PFSK-1 (cell line): Measurements from ENCODE around the gene CTAGE1.

Experiments used
- FOXP2 ChIP-seq: optimal IDR thresholded peaks from 2 replicates; pipeline ENCODE3; 2011; ENCODE audit warnings: borderline replicate concordance, control low read depth, inconsistent platforms; ENCODE audit not compliant: insufficient read depth; ENCODE audit errors: extremely low read length, extremely low read depth
- POLR2AphosphoS5 ChIP-seq: IDR thresholded peaks from 2 replicates; pipeline ENCODE4 v1.6.1; 2012; ENCODE audit warnings: low read depth, mild to moderate bottlenecking, control low read depth, low read length, moderate library complexity
- REST ChIP-seq, 2 experiments: IDR thresholded peaks; 2 replicates each; pipeline versions ENCODE4 v1.6.1 to v1.8.0; 2011 to 2012; ENCODE audit warnings: low read depth in 2 of 2, low read length in 2 of 2, control low read depth in 1 of 2, inconsistent platforms in 1 of 2, mild to moderate bottlenecking in 1 of 2, moderate library complexity in 1 of 2; ENCODE audit not compliant: insufficient read depth in 1 of 2
- SIN3A ChIP-seq: IDR thresholded peaks from 2 replicates; pipeline ENCODE4 v1.6.1; 2012; ENCODE audit warnings: mild to moderate bottlenecking, low read length, moderate library complexity, borderline replicate concordance; ENCODE audit not compliant: insufficient read depth
- TAF1 ChIP-seq: IDR thresholded peaks from 2 replicates; pipeline ENCODE4 v1.6.1; 2012; ENCODE audit warnings: low read length, control low read depth, borderline replicate concordance; ENCODE audit not compliant: insufficient read depth

CTAGE1 gene

GRCh38 chr18:22453315-22453714 lies 35.6 kb upstream of the CTAGE1 start:
- TF ChIP-seq REST (IDR thresholded peaks at IDR 0.05; ENCODE audit: insufficient read depth in 1 of 2, low read depth in 2 of 2, low read length in 2 of 2) (no peak), TAF1 (no peak), POLR2AphosphoS5 (no peak), FOXP2 (no peak), SIN3A (no peak)

GRCh38 chr18:22452226-22452668 lies 34.5 kb upstream of the CTAGE1 start:
- TF ChIP-seq TAF1 (no peak), FOXP2 (no peak), POLR2AphosphoS5 (no peak), SIN3A (no peak)

GRCh38 chr18:22451796-22452195 lies 34.1 kb upstream of the CTAGE1 start:
- TF ChIP-seq REST (IDR thresholded peaks at IDR 0.05; ENCODE audit: insufficient read depth in 1 of 2, low read depth in 2 of 2, low read length in 2 of 2) (no peak), TAF1 (no peak), POLR2AphosphoS5 (no peak), FOXP2 (no peak), SIN3A (no peak)

- TF ChIP-seq TAF1: no peak
- TF ChIP-seq SIN3A: no peak
- no peak for TF ChIP-seq REST (IDR thresholded peaks at IDR 0.05; ENCODE audit: insufficient read depth in 1 of 2, low read depth in 2 of 2, low read length in 2 of 2)
- TF ChIP-seq FOXP2: no peak
- no peak for TF ChIP-seq POLR2AphosphoS5
These were observed 30.5 kb upstream of the CTAGE1 start for GRCh38 chr18:22448238-22448637.

- TF ChIP-seq TAF1: no peak
These were observed 30.1 kb upstream of the CTAGE1 start for GRCh38 chr18:22447792-22448191.

GRCh38 chr18:22446911-22447310 lies 29.2 kb upstream of the CTAGE1 start:
- TF ChIP-seq POLR2AphosphoS5 (no peak), FOXP2 (no peak), TAF1 (no peak), REST (IDR thresholded peaks at IDR 0.05; ENCODE audit: insufficient read depth in 1 of 2, low read depth in 2 of 2, low read length in 2 of 2) (no peak), SIN3A (no peak)
